GM23338 (cell line): Measurements from ENCODE around the gene HLA-B. TPM values are rescaled to one million over a fixed set of nuclear protein-coding genes. Genes with fewer than 3 reads are reported as not detected.

Experiments used
- ATAC-seq: fragments of 200-7000 bp; cut with Tn5 transposase; 3 replicates; pipeline ENCODE4 v1.9.1; 2020
- DNase-seq: peaks from one replicate; pipeline ENCODE4 v3.0.0-alpha.2; 2015; ENCODE audit warnings: low spot score
- H2AFZ ChIP-seq: fragments of 200-600 bp; sonication (generic); 2 replicates; pipeline ENCODE4 v1.8.0; 2016; ENCODE audit warnings: antibody characterized with exemption, mild to moderate bottlenecking, moderate library complexity
- H3F3A ChIP-seq: fragments of 200-600 bp; sonication (generic); replicated peaks from 2 replicates; pipeline ENCODE4 v1.8.0; 2017; ENCODE audit warnings: antibody characterized with exemption, mixed run types, low read depth
- H3K27ac ChIP-seq: fragments of 200-600 bp; sonication (generic); 2 replicates; pipeline ENCODE4 v1.6.1; 2016; ENCODE audit warnings: low read depth
- H3K27me3 ChIP-seq: fragments of 200-600 bp; sonication (generic); 2 replicates; pipeline ENCODE4 v1.8.0; 2016; ENCODE audit warnings: mild to moderate bottlenecking, mixed run types, moderate library complexity; ENCODE audit not compliant: insufficient read depth
- H3K36me3 ChIP-seq: fragments of 200-600 bp; sonication (generic); 2 replicates; pipeline ENCODE4 v1.8.0; 2016; ENCODE audit warnings: mild to moderate bottlenecking; ENCODE audit not compliant: insufficient read depth
- H3K4me1 ChIP-seq: fragments of 200-600 bp; sonication (generic); 2 replicates; pipeline ENCODE4 v1.8.0; 2016; ENCODE audit warnings: mild to moderate bottlenecking, moderate library complexity; ENCODE audit not compliant: insufficient read depth
- H3K4me2 ChIP-seq: fragments of 200-600 bp; sonication (generic); 2 replicates; pipeline ENCODE4 v1.7.1; 2017; ENCODE audit warnings: mixed run types
- H3K4me3 ChIP-seq: fragments of 200-600 bp; sonication (generic); 2 replicates; pipeline ENCODE4 v1.6.1; 2016; ENCODE audit warnings: mixed run types
- H3K79me2 ChIP-seq: fragments of 200-600 bp; sonication (generic); replicated peaks from 2 replicates; pipeline ENCODE4 v1.8.0; 2017; ENCODE audit warnings: mild to moderate bottlenecking; ENCODE audit not compliant: insufficient read depth
- H3K9me2 ChIP-seq: fragments of 200-600 bp; sonication (generic); 2 replicates; pipeline ENCODE4 v1.8.0; 2017; ENCODE audit not compliant: insufficient read depth
- H4K20me1 ChIP-seq: fragments of 200-600 bp; sonication (generic); replicated peaks from 2 replicates; pipeline ENCODE4 v1.8.0; 2017; ENCODE audit warnings: mild to moderate bottlenecking; ENCODE audit not compliant: insufficient read depth
- H3K27ac Mint-ChIP-seq: 2 replicates; pipeline ENCODE4 v1.8.0; 2020; ENCODE audit warnings: inconsistent platforms, mild to moderate bottlenecking, moderate library complexity, mixed read lengths
- H3K27me3 Mint-ChIP-seq: 3 replicates; pipeline ENCODE4 v1.8.0; 2022; ENCODE audit warnings: low read depth, mild to moderate bottlenecking, moderate library complexity, mixed read lengths, inconsistent platforms; ENCODE audit not compliant: insufficient read depth, poor library complexity
- H3K36me3 Mint-ChIP-seq: 3 replicates; pipeline ENCODE4 v1.8.0; 2021; ENCODE audit warnings: low read depth, mild to moderate bottlenecking, inconsistent platforms, moderate library complexity, mixed read lengths
- H3K4me1 Mint-ChIP-seq: 3 replicates; pipeline ENCODE4 v1.8.0; 2020; ENCODE audit warnings: mild to moderate bottlenecking, inconsistent platforms, mixed read lengths
- H3K4me3 Mint-ChIP-seq: 3 replicates; pipeline ENCODE4 v1.8.0; 2021; ENCODE audit warnings: moderate library complexity, mild to moderate bottlenecking, inconsistent platforms, mixed read lengths
- H3K9me3 Mint-ChIP-seq: 3 replicates; pipeline ENCODE4 v1.8.0; 2020; ENCODE audit warnings: moderate library complexity, mild to moderate bottlenecking, inconsistent platforms, mixed read lengths
- CREB1 ChIP-seq: fragments of 250-450 bp; sonication (Bioruptor Pico); IDR thresholded peaks from 2 replicates; pipeline ENCODE4 v1.5.0; 2020; ENCODE audit warnings: low read depth, mild to moderate bottlenecking, moderate library complexity
- CTCF ChIP-seq, 2 experiments: fragments of 200-600 bp in 1 of 2; sonication (generic) in 1 of 2; conservative IDR thresholded peaks; 2 replicates each; pipeline versions ENCODE4 v1.5.1 to v1.6.1; 2016 to 2017; ENCODE audit warnings: antibody characterized with exemption in 2 of 2, low read depth in 2 of 2, mild to moderate bottlenecking in 2 of 2, moderate library complexity in 1 of 2
- EZH2 ChIP-seq: fragments of 200-600 bp; sonication (generic); IDR thresholded peaks from one replicate; pipeline ENCODE4 v1.8.0; 2017; ENCODE audit warnings: antibody characterized with exemption, mild to moderate bottlenecking, low read depth; ENCODE audit not compliant: unreplicated experiment
- JUNB ChIP-seq: IDR thresholded peaks from one replicate; pipeline ENCODE4 v1.6.1; 2016; ENCODE audit warnings: antibody characterized with exemption; ENCODE audit not compliant: unreplicated experiment
- NANOG ChIP-seq: IDR thresholded peaks from 2 replicates; pipeline ENCODE4 v1.6.1; 2016; ENCODE audit warnings: antibody characterized with exemption, borderline replicate concordance
- STAT1 ChIP-seq: IDR thresholded peaks from one replicate; pipeline ENCODE4 v1.6.1; 2016; ENCODE audit warnings: antibody characterized with exemption; ENCODE audit not compliant: unreplicated experiment
- ZNF462 ChIP-seq: fragments of 250-450 bp; sonication (Bioruptor Pico); IDR thresholded peaks from 2 replicates; pipeline ENCODE4 v1.5.0; 2020; ENCODE audit warnings: mild to moderate bottlenecking, moderate library complexity
- polyA plus RNA-seq: library from polyadenylated mRNA; unstranded; fragments of >200 nt; fragmentation: Nextera tagmentation; extraction: Ambion mirVana; gene quantifications from 2 replicates; pipeline ENCODE4 v1.2.1, GENCODE V29; 2016
- total RNA-seq: library from RNA; depleted of rRNA; stranded (reverse); fragments of >200 nt; shearing (Covaris generic); gene quantifications from 2 replicates; pipeline ENCODE4 v1.2.3, GENCODE V29; 2014

The HLA-B gene
- total and polyA plus RNA-seq, 2 experiments from 2014 or later = 44.3 to 86.0 TPM

GRCh38 chr6:31309641-31310040 lies 47.3 kb downstream of the HLA-B start (continued):
- TF ChIP-seq CTCF (conservative IDR thresholded peaks at IDR 0.05; ENCODE audit: low read depth in 2 of 2) = no peak
- no peak for TF ChIP-seq ZNF462 (CRISPR knock-in tag)

GRCh38 chr6:31308845-31309175 lies 48.2 kb downstream of the HLA-B start:
- peak; percentile 58 for ATAC-seq
- Histone ChIP-seq H3K36me3 (no peaks in the 10 kb centered on the region), H3K9me2 (no peaks in the 10 kb centered on the region), H3K4me3 (peak overlapping the region; percentile 64), H4K20me1 (no peaks in the 10 kb centered on the region), H3K27ac (no peak overlapping the region), H2AFZ (no peak overlapping the region), H3K4me2 (peak overlapping the region; percentile 75), H3K27me3 (peaks cover 16% of the 10 kb centered on the region; the same call in 1 of the 2 replicates), H3K4me1 (no peaks in the 10 kb centered on the region), H3F3A (no peaks in the 10 kb centered on the region), H3K79me2 (no peaks in the 10 kb centered on the region)
- H3K9me3 Mint-ChIP-seq = no peaks in the 10 kb centered on the region; the same call in 1 of the 3 replicates
- H3K27me3 Mint-ChIP-seq = peaks cover 3% of the 10 kb centered on the region
- no peaks in the 10 kb centered on the region for H3K4me1 Mint-ChIP-seq
- TF ChIP-seq STAT1 (no peak), CREB1 (CRISPR knock-in tag) (no peak), EZH2 (no peak), NANOG (no peak), JUNB (no peak)
- no peak overlapping the region for H3K27ac Mint-ChIP-seq
- no peaks in the 10 kb centered on the region for H3K36me3 Mint-ChIP-seq
- peak overlapping the region; percentile 73; the same call in 2 of the 3 replicates for H3K4me3 Mint-ChIP-seq
- DNase-seq = no peak
